Ovary (tissue), 9 donors: ENCODE measurements around the gene MAPK1. TPM values are rescaled to one million over a fixed set of nuclear protein-coding genes. Genes with fewer than 3 reads are reported as not detected.

ENCODE experiments used
- DNase-seq, 5 donors: peaks; one replicate each; pipeline ENCODE4 v3.0.0-alpha.2; 2019 to 2020
- H3K27ac ChIP-seq, 2 donors: fragments of 200-600 bp; one replicate each; pipeline versions ENCODE4 v1.5.1 to v1.8.0; 2019 to 2022
- H3K27me3 ChIP-seq: fragments of 200-600 bp; one replicate; pipeline ENCODE4 v1.8.0; 2022
- H3K36me3 ChIP-seq: fragments of 200-600 bp; sonication (generic); one replicate; pipeline ENCODE4 v1.5.1; 2019
- H3K4me1 ChIP-seq: one replicate; pipeline ENCODE4 v1.8.1; 2013; ENCODE audit warnings: mild to moderate bottlenecking, moderate library complexity; ENCODE audit not compliant: insufficient read depth
- H3K4me3 ChIP-seq: fragments of 200-600 bp; sonication (generic); one replicate; pipeline ENCODE4 v1.5.1; 2017
- H3K9me3 ChIP-seq, 2 donors: fragments of 200-600 bp in 1 of 2; sonication (generic) in 1 of 2; one replicate each; pipeline versions ENCODE4 v1.5.1 to v1.8.1; 2013 to 2019; ENCODE audit warnings: mild to moderate bottlenecking in 1 of 2, moderate library complexity in 1 of 2
- CTCF ChIP-seq, 3 donors: fragments of 450-650 bp in 2 of 3; fragments of 200-600 bp in 1 of 3; IDR thresholded peaks; one replicate each; pipeline versions ENCODE4 v1.5.1 to v1.8.0; 2016 to 2022; ENCODE audit warnings: antibody characterized with exemption in 3 of 3, mild to moderate bottlenecking in 1 of 3
- EP300 ChIP-seq: sonication (generic); formaldehyde crosslinking; IDR thresholded peaks from one replicate; pipeline ENCODE4 v1.6.1; 2017; ENCODE audit warnings: antibody characterized with exemption
- POLR2A ChIP-seq: fragments of 450-650 bp; IDR thresholded peaks from one replicate; pipeline ENCODE4 v1.6.1; 2017; ENCODE audit warnings: antibody characterized with exemption, mild to moderate bottlenecking, moderate library complexity
- WGBS, 3 donors: extraction: QIAGEN DNeasy Blood & Tissue Kit in 1 of 3; methylation state at CpG; one replicate each; pipeline versions ENCODE4 v1.1.5 to v1.1.7; 2013 to 2017; 5-methylcytosine and 5-hydroxymethylcytosine counted together
- intact Hi-C, 4 donors: fragments of 100-400 bp; cut with DNase I; formaldehyde crosslinking; loops; one replicate each; pipeline versions ENCODE4 v1.11.0 to v1.15.1; 2022 to 2023
- polyA plus RNA-seq, 2 donors: library from polyadenylated mRNA; stranded (reverse); fragments of 200-250 nt in 1 of 2; fragments of 350-450 nt in 1 of 2; fragmentation: Illumina TruSeq in 1 of 2; extraction: RNeasy Lipid Tissue Mini Kit (QIAGEN cat#74804) in 1 of 2; gene quantifications; one replicate each; pipeline ENCODE4 v1.2.3, GENCODE V29; 2013 to 2014
- total RNA-seq, 7 donors: library from RNA; depleted of rRNA in 2 of 7; stranded (reverse); fragments of >200 nt in 2 of 7; fragmentation: NEBNext Ultra II Directional in 3 of 7; extraction: Animal tissue kit (Norgen Biotek cat#: 25700) in 3 of 7; gene quantifications; one replicate each; pipeline versions ENCODE4 v1.1.0 to v1.2.4, GENCODE V29; 2016 to 2023
- donor health status: DM: no; HTN: no; CAD: no; lungs with moderate emphysema.
- donor health status: DM: no; HTN: no; CAD: no.
- donor health status: Bipolar disorder and iron deficiency.
- donor health status: DM: yes; HTN: yes; CAD: no.
- donor health status: DM: no; HTN: no; CAD: no.
- donor health status: DM: yes; HTN: yes; CAD: no.

The MAPK1 gene
- total and polyA plus RNA-seq, 9 donors, result 12.3 to 125 (median 98.1) TPM

- H3K4me1 ChIP-seq, result peaks cover 12% of the 10 kb centered on the region
- no peaks in the 10 kb centered on the region for H3K27me3 ChIP-seq
- intact Hi-C loops, result no loop called here
- no peaks in the 10 kb centered on the region for H3K9me3 ChIP-seq
- no peak overlapping the region for H3K4me3 ChIP-seq
- no peaks in the 10 kb centered on the region for H3K36me3 ChIP-seq
- no peak overlapping the region for H3K27ac ChIP-seq
- 91 to 98% (median 97%) methylated on average over 1 of the region's 1 CpG for WGBS, 3 donors
- no peak for TF ChIP-seq POLR2A
- no peak for TF ChIP-seq EP300
- no peak for TF ChIP-seq CTCF (IDR thresholded peaks at IDR 0.05)
- no peak for DNase-seq
Measured at GRCh38 chr22:21845558-21846453, 21.6 kb downstream of the MAPK1 start.

GRCh38 chr22:21842946-21843345 lies 24.5 kb downstream of the MAPK1 start:
- Histone ChIP-seq H3K4me3 (no peak overlapping the region), H3K9me3 (no peaks in the 10 kb centered on the region), H3K36me3 (no peaks in the 10 kb centered on the region), H3K27me3 (no peaks in the 10 kb centered on the region), H3K27ac (no peak overlapping the region), H3K4me1 (peaks cover 9% of the 10 kb centered on the region)
- intact Hi-C loops, result no loop called here
- no peak for TF ChIP-seq POLR2A
- no peak for TF ChIP-seq CTCF (IDR thresholded peaks at IDR 0.05)
- no peak for TF ChIP-seq EP300
- WGBS, 3 donors, result 85 to 91% (median 87%) methylated on average over 6 of the region's 6 CpGs
- DNase-seq, result no peak

- H3K36me3 ChIP-seq, result no peaks in the 10 kb centered on the region
- no peaks in the 10 kb centered on the region for H3K27me3 ChIP-seq
- no peak overlapping the region for H3K27ac ChIP-seq
- intact Hi-C loops, result no loop called here
- no peak for DNase-seq
- peaks cover 12% of the 10 kb centered on the region for H3K4me1 ChIP-seq
- H3K4me3 ChIP-seq, result no peak overlapping the region
- H3K9me3 ChIP-seq, result no peaks in the 10 kb centered on the region
- TF ChIP-seq POLR2A, result no peak
- TF ChIP-seq EP300, result no peak
- TF ChIP-seq CTCF (IDR thresholded peaks at IDR 0.05), result no peak
- WGBS, 3 donors, result 95 to 98% (median 96%) methylated on average over 2 of the region's 2 CpGs
Measured at GRCh38 chr22:21841422-21841821, 26.0 kb downstream of the MAPK1 start.

GRCh38 chr22:21840236-21840823 lies 27.1 kb downstream of the MAPK1 start:
- H3K27me3 ChIP-seq, result no peaks in the 10 kb centered on the region
- TF ChIP-seq POLR2A (no peak), CTCF (IDR thresholded peaks at IDR 0.05) (no peak), EP300 (no peak)
- peaks cover 9% of the 10 kb centered on the region for H3K4me1 ChIP-seq
- no peak for DNase-seq
- H3K36me3 ChIP-seq, result no peaks in the 10 kb centered on the region
- WGBS, 3 donors, result 88 to 91% (median 89%) methylated on average over 8 of the region's 8 CpGs
- no peak overlapping the region for H3K4me3 ChIP-seq
- no peaks in the 10 kb centered on the region for H3K9me3 ChIP-seq
- intact Hi-C loops, result no loop called here
- H3K27ac ChIP-seq, result no peak overlapping the region
